Spleen (tissue), 11 donors: ENCODE results near the gene PRKAG3. TPM values are rescaled to one million over a fixed set of nuclear protein-coding genes. Genes with fewer than 3 reads are reported as not detected.

Experiments
- DNase-seq: peaks from one replicate; pipeline ENCODE4 v3.0.0-alpha.2; 2020
- H3K27ac ChIP-seq, 8 donors: fragments of 200-600 bp; sonication (generic) in 7 of 8; 1 replicate in 4 of 8; 2 replicates in 4 of 8; pipeline versions ENCODE4 v1.5.0 to v1.8.0; 2016 to 2021; ENCODE audit warnings: inconsistent platforms in 4 of 8, mild to moderate bottlenecking in 4 of 8, moderate library complexity in 1 of 8
- H3K27me3 ChIP-seq, 7 donors: fragments of 200-600 bp; sonication (generic) in 6 of 7; replicated peaks in 1 of 7; 1 replicate in 4 of 7; 2 replicates in 3 of 7; pipeline versions ENCODE4 v1.5.0 to v1.8.0; 2016 to 2021; ENCODE audit warnings: inconsistent platforms in 3 of 7, mild to moderate bottlenecking in 1 of 7
- H3K36me3 ChIP-seq, 6 donors: fragments of 200-600 bp; sonication (generic) in 5 of 6; 1 replicate in 4 of 6; 2 replicates in 2 of 6; pipeline versions ENCODE4 v1.5.0 to v1.8.0; 2016 to 2021; ENCODE audit warnings: inconsistent platforms in 2 of 6
- H3K4me1 ChIP-seq, 6 donors: fragments of 200-600 bp; sonication (generic) in 5 of 6; 1 replicate in 3 of 6; 2 replicates in 3 of 6; pipeline versions ENCODE4 v1.5.0 to v1.8.0; 2016 to 2021; ENCODE audit warnings: inconsistent platforms in 3 of 6
- H3K4me3 ChIP-seq, 8 donors: fragments of 200-600 bp; sonication (generic) in 7 of 8; 1 replicate in 4 of 8; 2 replicates in 4 of 8; pipeline versions ENCODE4 v1.5.0 to v1.8.0; 2016 to 2021; ENCODE audit warnings: inconsistent platforms in 4 of 8, mild to moderate bottlenecking in 4 of 8, moderate library complexity in 2 of 8
- H3K9me3 ChIP-seq, 8 donors: fragments of 200-600 bp; sonication (generic) in 7 of 8; 1 replicate in 4 of 8; 2 replicates in 4 of 8; pipeline versions ENCODE4 v1.5.0 to v1.8.0; 2016 to 2021; ENCODE audit warnings: inconsistent platforms in 4 of 8
- CTCF ChIP-seq, 11 experiments: fragments of 200-600 bp in 7 of 11; fragments of 450-650 bp in 4 of 11; sonication (generic) in 4 of 11; IDR thresholded peaks in 8 of 11; conservative IDR thresholded peaks in 3 of 11; 1 replicate in 7 of 11; 2 replicates in 4 of 11; pipeline versions ENCODE4 v1.4.0 to v1.8.0; 2016 to 2021; ENCODE audit warnings: antibody characterized with exemption in 11 of 11, inconsistent platforms in 4 of 11, mild to moderate bottlenecking in 1 of 11
- POLR2A ChIP-seq, 3 donors: fragments of 450-650 bp; IDR thresholded peaks; one replicate each; pipeline ENCODE4 v1.5.1; 2017; ENCODE audit warnings: antibody characterized with exemption in 3 of 3, mild to moderate bottlenecking in 1 of 3
- POLR2AphosphoS5 ChIP-seq, 3 donors: sonication (generic); formaldehyde crosslinking; IDR thresholded peaks; one replicate each; pipeline ENCODE4 v1.5.1; 2017; ENCODE audit warnings: antibody characterized with exemption in 3 of 3
- WGBS, 5 donors: extraction: QIAGEN DNeasy Blood & Tissue Kit in 3 of 5; methylation state at CpG; one replicate each; pipeline versions ENCODE4 v1.1.5 to v1.1.7; 2013 to 2018; 5-methylcytosine and 5-hydroxymethylcytosine counted together
- intact Hi-C: fragments of 100-400 bp; cut with DNase I; formaldehyde crosslinking; loops from one replicate; pipeline ENCODE4 v1.15.0; 2023; ENCODE audit warnings: low total_unique reads
- polyA plus RNA-seq, 3 donors: library from polyadenylated mRNA; stranded (reverse); fragments of 200-250 nt; gene quantifications; one replicate each; pipeline ENCODE4 v1.2.1, GENCODE V29; 2013
- total RNA-seq, 7 donors: library from RNA; depleted of rRNA in 3 of 7; stranded (reverse); fragments of >200 nt in 3 of 7; fragmentation: NEBNext Ultra II Directional in 4 of 7; extraction: Animal tissue kit (Norgen Biotek cat#: 25700) in 4 of 7; gene quantifications; one replicate each; pipeline versions ENCODE4 v1.1.0 to v1.2.1, GENCODE V29; 2016 to 2021
- donor health status: healthy with polysubstance abuse.
- donor health status: DM: no; HTN: no; CAD: no; lungs with moderate emphysema.
- donor health status: DM: no; HTN: no; CAD: no.
- donor health status: Bipolar disorder and iron deficiency.
- donor health status: healthy.
- donor health status: DM: no; HTN: no; CAD: no.
- donor health status: DM: yes; HTN: yes; CAD: no.

Gene PRKAG3
- total and polyA plus RNA-seq, 10 donors, result not detected

- WGBS, 5 donors, result 71 to 89% (median 84%) methylated on average over 3 of the region's 3 CpGs
- H3K9me3 ChIP-seq, result peaks cover 0 to 5% (median 0%) of the 10 kb centered on the region in 8 donors
- peaks cover 0 to 39% (median 16%) of the 10 kb centered on the region in 7 donors for H3K27me3 ChIP-seq
- no peak overlapping the region for H3K4me3 ChIP-seq
- intact Hi-C loops, result no loop called here
- no peak for TF ChIP-seq CTCF (IDR thresholded peaks at IDR 0.05 in 8 of 11, conservative IDR thresholded peaks at IDR 0.05 in 3 of 11)
- TF ChIP-seq POLR2AphosphoS5 (IDR thresholded peaks at IDR 0.05), result no peak
- TF ChIP-seq POLR2A (IDR thresholded peaks at IDR 0.05), result no peak
- peaks cover 0 to 18% (median 11%) of the 10 kb centered on the region in 6 donors for H3K4me1 ChIP-seq
- no peak overlapping the region for H3K27ac ChIP-seq
- peaks cover 0 to 3% (median 0%) of the 10 kb centered on the region in 6 donors for H3K36me3 ChIP-seq
- no peak for DNase-seq
Observed at GRCh38 chr2:218786133-218786532, 45.5 kb downstream of the PRKAG3 start.

- TF ChIP-seq CTCF (IDR thresholded peaks at IDR 0.05 in 8 of 11, conservative IDR thresholded peaks at IDR 0.05 in 3 of 11) (no peak), POLR2A (IDR thresholded peaks at IDR 0.05) (no peak), POLR2AphosphoS5 (IDR thresholded peaks at IDR 0.05) (no peak)
- peaks cover 0 to 50% (median 16%) of the 10 kb centered on the region in 7 donors for H3K27me3 ChIP-seq
- 27 to 52% (median 46%) methylated on average over 1 of the region's 1 CpG for whole genome bisulfite sequencing, 5 donors
- H3K4me1 ChIP-seq, result peaks cover 0 to 23% (median 12%) of the 10 kb centered on the region in 6 donors
- peaks cover 0 to 3% (median 0%) of the 10 kb centered on the region in 6 donors for H3K36me3 ChIP-seq
- H3K27ac ChIP-seq, result no peak overlapping the region
- H3K4me3 ChIP-seq, result no peak overlapping the region
- peaks cover 0 to 5% (median 0%) of the 10 kb centered on the region in 8 donors for H3K9me3 ChIP-seq
- intact Hi-C loops, result no loop called here
- no peak for DNase-seq
Observed at GRCh38 chr2:218785103-218785502, 46.5 kb downstream of the PRKAG3 start.

DNA sequence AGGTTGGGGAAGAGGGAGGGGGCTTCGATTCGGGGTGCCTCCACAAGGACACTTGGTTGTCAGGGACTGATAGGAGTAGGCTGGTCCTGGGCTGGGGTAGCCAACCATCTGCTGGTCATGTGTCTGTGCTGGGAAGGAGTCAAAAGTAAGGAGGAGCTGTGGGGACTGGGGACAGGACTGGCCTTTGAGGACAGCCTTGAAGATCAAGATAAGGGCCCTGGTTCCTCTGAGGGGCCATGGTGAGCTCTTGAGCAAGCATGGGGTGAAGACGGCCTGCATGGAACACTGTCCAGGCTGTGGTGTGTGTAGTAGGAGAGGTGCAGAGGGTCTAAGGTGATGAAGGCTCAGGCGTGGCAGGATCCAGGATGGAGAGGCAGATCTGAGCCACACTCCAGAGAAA lies 47.9 kb downstream of the PRKAG3 start:
- no peak for DNase-seq
- 82 to 88% (median 86%) methylated on average over 4 of the region's 4 CpGs for WGBS, 5 donors
- intact Hi-C loops, result no loop called here
- no peak overlapping the region for H3K27ac ChIP-seq
- TF ChIP-seq POLR2A (IDR thresholded peaks at IDR 0.05), result no peak
- no peak for TF ChIP-seq CTCF (IDR thresholded peaks at IDR 0.05 in 8 of 11, conservative IDR thresholded peaks at IDR 0.05 in 3 of 11)
- TF ChIP-seq POLR2AphosphoS5 (IDR thresholded peaks at IDR 0.05), result no peak
- H3K4me3 ChIP-seq, result peak overlapping the region in 1 of 8 donors; percentile 17
- H3K27me3 ChIP-seq, result peaks cover 0 to 57% (median 16%) of the 10 kb centered on the region in 7 donors
- peaks cover 0 to 5% (median 0%) of the 10 kb centered on the region in 8 donors for H3K9me3 ChIP-seq
- H3K4me1 ChIP-seq, result peaks cover 0 to 23% (median 12%) of the 10 kb centered on the region in 6 donors
- peaks cover 0 to 3% (median 0%) of the 10 kb centered on the region in 6 donors for H3K36me3 ChIP-seq

GRCh38 chr2:218782528-218782844 lies 49.1 kb downstream of the PRKAG3 start:
- TF ChIP-seq POLR2A (IDR thresholded peaks at IDR 0.05), result no peak
- no peak for DNase-seq
- no peaks in the 10 kb centered on the region for H3K36me3 ChIP-seq
- peaks cover 0 to 57% (median 16%) of the 10 kb centered on the region in 7 donors for H3K27me3 ChIP-seq
- intact Hi-C loops, result no loop called here
- peak overlapping the region; percentile 34 to 70 (median 52) for H3K4me3 ChIP-seq
- WGBS, 5 donors, result 24 to 43% (median 29%) methylated on average over 6 of the region's 6 CpGs
- peak overlapping the region in 5 of 8 donors; percentile 60 to 84 (median 71) for H3K27ac ChIP-seq
- H3K9me3 ChIP-seq, result peaks cover 0 to 6% (median 5%) of the 10 kb centered on the region in 8 donors
- H3K4me1 ChIP-seq, result peaks cover 0 to 23% (median 12%) of the 10 kb centered on the region in 6 donors
